Lung (tissue), 12 donors: ENCODE measurements around the gene ACSM6. TPM values are rescaled to one million over a fixed set of nuclear protein-coding genes. Genes with fewer than 3 reads are reported as not detected.

ENCODE experiments used
- ATAC-seq: fragments of 200-7000 bp; cut with Tn5 transposase; one replicate; pipeline ENCODE4 v1.9.1; 2020; ENCODE audit warnings: moderate number of reproducible peaks; ENCODE audit not compliant: insufficient read depth, low FRiP score
- DNase-seq, 3 donors: peaks; one replicate each; pipeline ENCODE4 v3.0.0-alpha.2; 2013 to 2017
- H3K27ac ChIP-seq, 2 donors: one replicate each; pipeline ENCODE4 v1.5.1; 2013; ENCODE audit warnings: mild to moderate bottlenecking in 2 of 2, moderate library complexity in 2 of 2, control low read depth in 1 of 2, inconsistent platforms in 1 of 2, low read depth in 1 of 2, low read length in 1 of 2
- H3K27me3 ChIP-seq, 3 donors: one replicate each; pipeline ENCODE4 v1.5.1; 2013; ENCODE audit warnings: low read length in 2 of 3; ENCODE audit not compliant: control insufficient read depth in 3 of 3, insufficient read depth in 3 of 3
- H3K36me3 ChIP-seq, 4 donors: one replicate each; pipeline ENCODE4 v1.5.1; 2013; ENCODE audit warnings: low read length in 4 of 4, mild to moderate bottlenecking in 1 of 4, moderate library complexity in 1 of 4; ENCODE audit not compliant: control insufficient read depth in 4 of 4, insufficient read depth in 4 of 4
- H3K4me1 ChIP-seq, 5 donors: one replicate each; pipeline ENCODE4 v1.5.1; 2013; ENCODE audit warnings: low read length in 5 of 5, mild to moderate bottlenecking in 2 of 5, moderate library complexity in 1 of 5; ENCODE audit not compliant: control insufficient read depth in 5 of 5, insufficient read depth in 5 of 5
- H3K4me3 ChIP-seq: one replicate; pipeline ENCODE4 v1.5.1; 2013; ENCODE audit warnings: mild to moderate bottlenecking, control low read depth, moderate library complexity
- H3K9ac ChIP-seq, 2 donors: one replicate each; pipeline ENCODE4 v1.5.1; 2013; ENCODE audit warnings: low read length in 2 of 2, control low read depth in 1 of 2; ENCODE audit not compliant: insufficient read depth in 1 of 2
- H3K9me3 ChIP-seq, 4 donors: one replicate each; pipeline ENCODE4 v1.5.1; 2013; ENCODE audit warnings: low read length in 3 of 4, mild to moderate bottlenecking in 1 of 4, moderate library complexity in 1 of 4; ENCODE audit not compliant: control insufficient read depth in 4 of 4, insufficient read depth in 3 of 4
- WGBS, 2 donors: extraction: QIAGEN DNeasy Blood & Tissue Kit; methylation state at CpG; one replicate each; pipeline ENCODE4 v1.1.7; 2013; 5-methylcytosine and 5-hydroxymethylcytosine counted together
- polyA plus RNA-seq, 2 donors: library from polyadenylated mRNA; stranded (reverse); fragments of 200-250 nt; gene quantifications; one replicate each; pipeline ENCODE4 v1.2.1, GENCODE V29; 2013
- total RNA-seq, 2 donors: library from RNA; depleted of rRNA in 1 of 2; stranded (reverse); fragments of >200 nt in 1 of 2; gene quantifications; one replicate each; pipeline ENCODE4 v1.2.1, GENCODE V29; 2014 to 2021
- TF ChIP-seq, protein P1 (sequence below): IDR thresholded peaks from 2 replicates; pipeline ENCODE4 v1.5.1; 2012; ENCODE audit warnings: mild to moderate bottlenecking; ENCODE audit errors: control extremely low read depth, extremely low read depth
- donor health status: control.
- donor health status: control.
- donor health status: Bipolar disorder and iron deficiency.
- donor health status: healthy.
- donor health status: DM: yes; HTN: yes; CAD: no.

ACSM6 gene
- total and polyA plus RNA-seq, 4 donors: not detected

DNA sequence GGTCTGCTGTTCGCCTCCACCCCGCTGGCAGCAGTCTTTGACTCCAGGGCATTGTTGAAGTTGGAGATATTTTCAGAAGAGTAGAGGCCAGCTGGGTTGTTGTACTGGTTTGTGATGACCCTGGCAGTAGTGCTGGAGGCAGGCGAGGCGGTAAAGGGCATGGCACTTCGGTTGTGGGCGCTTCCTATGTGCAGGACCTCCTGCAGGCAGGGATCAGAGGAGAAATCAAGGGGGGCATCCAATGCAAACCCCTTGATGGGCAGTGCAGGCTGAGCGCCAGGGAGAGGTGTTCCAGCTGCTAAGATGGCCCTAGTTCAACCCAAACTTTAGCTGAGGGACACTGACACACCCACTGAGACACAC lies 69.8 kb downstream of the ACSM6 start:
- TF ChIP-seq, protein P1, sequence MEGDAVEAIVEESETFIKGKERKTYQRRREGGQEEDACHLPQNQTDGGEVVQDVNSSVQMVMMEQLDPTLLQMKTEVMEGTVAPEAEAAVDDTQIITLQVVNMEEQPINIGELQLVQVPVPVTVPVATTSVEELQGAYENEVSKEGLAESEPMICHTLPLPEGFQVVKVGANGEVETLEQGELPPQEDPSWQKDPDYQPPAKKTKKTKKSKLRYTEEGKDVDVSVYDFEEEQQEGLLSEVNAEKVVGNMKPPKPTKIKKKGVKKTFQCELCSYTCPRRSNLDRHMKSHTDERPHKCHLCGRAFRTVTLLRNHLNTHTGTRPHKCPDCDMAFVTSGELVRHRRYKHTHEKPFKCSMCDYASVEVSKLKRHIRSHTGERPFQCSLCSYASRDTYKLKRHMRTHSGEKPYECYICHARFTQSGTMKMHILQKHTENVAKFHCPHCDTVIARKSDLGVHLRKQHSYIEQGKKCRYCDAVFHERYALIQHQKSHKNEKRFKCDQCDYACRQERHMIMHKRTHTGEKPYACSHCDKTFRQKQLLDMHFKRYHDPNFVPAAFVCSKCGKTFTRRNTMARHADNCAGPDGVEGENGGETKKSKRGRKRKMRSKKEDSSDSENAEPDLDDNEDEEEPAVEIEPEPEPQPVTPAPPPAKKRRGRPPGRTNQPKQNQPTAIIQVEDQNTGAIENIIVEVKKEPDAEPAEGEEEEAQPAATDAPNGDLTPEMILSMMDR: no peak
- no peak for ATAC-seq
- peaks cover 0 to 31% (median 21%) of the 10 kb centered on the region in 5 donors for H3K4me1 ChIP-seq

DNA sequence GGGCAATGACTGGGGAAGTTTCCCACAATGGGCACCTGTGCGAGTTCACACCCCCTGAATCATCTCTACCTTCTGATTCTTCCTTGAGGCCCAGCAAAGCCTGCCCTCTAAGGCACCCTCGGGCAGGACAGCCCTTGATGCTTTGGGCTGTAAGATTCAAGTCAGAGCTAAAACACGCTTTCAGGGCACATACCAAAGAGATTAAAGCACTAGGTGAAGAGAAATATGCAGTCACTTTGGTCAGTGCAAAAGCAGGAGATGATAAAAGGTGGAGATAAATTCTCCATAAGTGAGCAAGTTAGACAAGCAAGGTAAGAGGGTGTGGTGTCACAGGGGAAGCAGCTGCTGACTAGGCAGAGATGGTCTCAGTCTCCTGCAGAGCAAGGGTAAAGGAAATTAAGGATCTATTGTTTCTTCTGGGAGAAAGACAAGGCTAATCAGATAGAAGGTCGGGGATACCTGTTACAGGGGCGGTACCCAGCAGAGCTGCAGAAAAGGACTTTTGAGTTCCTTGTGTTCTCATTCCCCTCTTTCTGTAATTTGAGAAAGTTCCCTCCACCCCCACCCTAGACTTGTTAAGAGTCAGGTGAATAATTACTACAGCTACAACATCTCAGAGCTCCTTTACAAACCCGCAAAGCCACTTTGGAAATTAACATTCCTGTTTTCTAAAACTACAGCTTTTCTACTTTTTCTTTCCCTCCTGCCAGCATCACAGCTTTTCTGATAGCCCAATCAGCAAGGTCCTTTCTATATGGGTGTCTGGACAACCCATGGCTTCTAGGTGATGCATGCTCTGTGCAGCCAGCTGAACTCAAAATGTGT lies 70.4 kb downstream of the ACSM6 start:
- Histone ChIP-seq H3K27me3 (no peaks in the 10 kb centered on the region), H3K9ac (no peak overlapping the region), H3K4me1 (peaks cover 0 to 34% (median 21%) of the 10 kb centered on the region in 5 donors), H3K4me3 (no peak overlapping the region), H3K9me3 (no peaks in the 10 kb centered on the region), H3K36me3 (peaks cover 9 to 22% (median 16%) of the 10 kb centered on the region in 4 donors), H3K27ac (peak overlapping the region in 1 of 2 donors; percentile 49)
- ATAC-seq (no peak), DNase-seq (peak in 1 of 3 donors; percentile 53)
- TF ChIP-seq, protein P1: no peak
- WGBS, 2 donors: 60 to 76% methylated on average over 6 of the region's 6 CpGs

More for the DNA sequence above, 69.8 kb downstream of the ACSM6 start:
- H3K36me3 ChIP-seq: peaks cover 9 to 23% (median 15%) of the 10 kb centered on the region in 4 donors
- H3K27me3 ChIP-seq: no peaks in the 10 kb centered on the region
- 80% methylated on average over 7 of the region's 7 CpGs for WGBS, 2 donors
- H3K9me3 ChIP-seq: no peaks in the 10 kb centered on the region
- H3K9ac ChIP-seq: no peak overlapping the region
- no peak overlapping the region for H3K4me3 ChIP-seq
- H3K27ac ChIP-seq: peak overlapping the region in 1 of 2 donors; percentile 55
- no peak for DNase-seq

DNA sequence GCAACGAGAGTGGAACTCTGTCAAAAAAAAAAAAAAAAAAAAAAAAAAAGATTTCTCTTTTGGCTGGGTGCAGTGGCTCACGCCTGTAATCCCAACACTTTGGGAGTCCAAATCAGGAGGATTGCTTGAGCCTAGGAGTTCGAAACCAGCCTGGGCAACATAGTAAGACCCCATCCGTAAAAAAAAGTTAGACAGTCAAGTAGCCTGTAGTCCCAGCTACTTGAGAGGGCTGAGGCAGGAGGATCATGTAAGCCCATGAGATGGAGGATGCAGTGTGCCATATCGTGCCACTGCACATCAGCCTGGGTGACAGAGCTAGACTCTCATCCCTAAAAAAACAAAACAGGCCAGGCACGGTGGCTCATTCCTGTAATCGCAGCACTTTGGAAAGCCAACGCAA lies 71.5 kb downstream of the ACSM6 start:
- peaks cover 9 to 20% (median 17%) of the 10 kb centered on the region in 4 donors for H3K36me3 ChIP-seq
- 91 to 94% methylated on average over 8 of the region's 8 CpGs for WGBS, 2 donors
- H3K9me3 ChIP-seq: no peaks in the 10 kb centered on the region
- H3K4me3 ChIP-seq: no peak overlapping the region
- H3K27me3 ChIP-seq: no peaks in the 10 kb centered on the region
- no peak for ATAC-seq
- H3K9ac ChIP-seq: no peak overlapping the region
- H3K27ac ChIP-seq: no peak overlapping the region
- TF ChIP-seq, protein P1: no peak
- DNase-seq: no peak
- peaks cover 0 to 30% (median 21%) of the 10 kb centered on the region in 5 donors for H3K4me1 ChIP-seq
